HG02798 (cell line): ENCODE data around the gene H2AZ2.
"Not testable (repeated sequence)": the region's sequence is repeated elsewhere in the genome, so short reads cannot be mapped to it uniquely, and the experiment has no call there.

ENCODE experiments used
- ATAC-seq: cut with Tn5 transposase; IDR thresholded peaks from one replicate; pipeline ENCODE4 v1.9.1; 2021; ENCODE audit warnings: mild to moderate bottlenecking; ENCODE audit not compliant: unreplicated experiment, poor library complexity

H2AZ2 gene

GRCh38 chr7:44823255-44823781 is 24.6 kb downstream of the H2AZ2 start:
- ATAC-seq = no peak

- no peak for ATAC-seq
Observed at GRCh38 chr7:44819292-44819691, 28.6 kb downstream of the H2AZ2 start.

DNA sequence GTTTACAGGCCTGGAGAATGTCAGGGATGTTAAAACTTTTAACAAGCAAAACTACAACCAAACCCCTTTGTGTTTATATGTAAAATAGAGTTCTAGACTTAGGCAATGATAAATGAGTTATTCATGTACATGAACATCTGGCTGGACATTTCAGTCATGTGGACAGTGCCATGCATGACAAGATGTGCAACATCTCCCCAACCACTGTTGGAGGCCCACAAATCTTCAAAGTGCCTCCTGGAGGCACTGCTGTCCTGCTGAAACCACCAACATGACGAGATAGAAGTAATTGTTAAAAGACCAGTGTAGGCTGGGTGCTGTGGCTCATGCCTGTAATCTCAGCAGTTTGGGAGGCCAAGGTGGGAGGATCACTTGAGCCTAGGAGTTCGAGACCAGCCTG is 33.0 kb downstream of the H2AZ2 start:
- no peak for ATAC-seq

DNA sequence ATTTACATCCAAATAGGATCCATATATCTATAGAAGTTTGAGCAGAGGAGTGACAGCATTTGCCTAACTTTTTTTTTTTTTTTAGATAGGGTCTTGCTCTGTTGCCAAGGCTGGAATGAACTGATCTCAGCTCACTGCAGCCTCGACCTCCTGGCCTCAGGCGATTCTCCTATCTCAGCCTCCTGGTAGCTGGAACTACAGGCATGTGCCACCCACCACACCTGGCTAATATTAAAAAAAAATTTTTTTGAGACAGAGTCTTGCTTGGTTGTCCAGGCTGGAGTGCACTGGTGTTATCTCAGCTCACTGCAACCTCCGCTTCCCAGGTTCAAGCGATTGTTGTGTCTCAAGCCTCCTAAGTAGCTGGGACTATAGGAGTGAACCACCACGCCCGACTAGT is 36.3 kb downstream of the H2AZ2 start:
- ATAC-seq = no peak

- no peak for ATAC-seq
Observed at GRCh38 chr7:44811093-44811492, 36.8 kb downstream of the H2AZ2 start.

GRCh38 chr7:44808914-44809393 is 38.9 kb downstream of the H2AZ2 start:
- ATAC-seq = no peak

DNA sequence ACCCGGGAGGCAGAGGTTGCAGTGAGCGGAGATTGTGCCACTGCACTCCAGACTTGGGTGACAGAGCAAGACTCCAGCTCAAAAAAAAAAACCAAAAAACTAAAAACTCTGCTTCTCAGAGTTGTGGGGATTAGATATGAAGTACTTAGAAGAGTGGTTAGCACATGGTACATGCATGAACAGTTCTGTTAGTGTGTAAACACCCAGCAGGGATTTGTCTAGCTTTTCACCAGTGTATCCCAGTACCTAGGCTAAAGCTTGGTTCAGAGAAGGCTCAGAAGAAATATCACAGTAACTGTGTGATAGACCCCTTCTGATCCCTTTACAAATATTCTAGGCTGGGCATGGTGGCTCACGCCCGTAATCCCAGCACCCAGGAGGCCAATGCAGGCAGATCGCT is 41.9 kb downstream of the H2AZ2 start:
- no peak for ATAC-seq

DNA sequence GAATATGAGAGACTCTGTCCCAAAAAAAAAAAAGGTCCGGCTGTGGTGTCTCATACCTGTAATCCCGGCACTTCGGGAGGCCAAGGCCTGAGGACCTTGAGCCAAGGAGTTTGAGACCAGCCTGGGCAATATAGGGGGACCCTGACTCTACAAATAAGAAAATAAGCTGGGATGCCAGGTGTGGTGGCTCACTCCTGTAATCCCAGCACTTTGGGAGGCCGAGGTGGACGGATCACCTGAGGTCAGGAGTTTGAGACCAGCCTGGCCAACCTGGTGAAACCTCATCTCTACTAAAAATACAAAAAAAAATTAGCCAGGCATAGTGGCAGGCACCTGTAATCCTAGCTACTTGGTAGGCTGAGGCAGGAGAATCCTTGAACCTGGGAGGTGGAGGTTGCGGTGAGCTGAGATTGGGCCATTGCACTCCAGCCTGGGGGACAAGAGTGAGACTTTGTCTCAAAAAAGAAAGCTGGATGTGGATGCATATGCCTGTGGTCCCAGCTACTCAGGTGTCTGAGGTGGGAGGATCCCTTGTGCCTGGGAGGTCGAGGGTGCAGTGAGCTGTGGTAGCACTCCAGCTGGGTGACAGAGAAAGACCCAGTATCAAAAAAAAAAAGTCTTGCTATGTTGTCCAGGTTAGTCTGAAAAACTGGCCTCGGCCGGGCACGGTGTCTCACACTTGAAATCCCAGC is 43.9 kb downstream of the H2AZ2 start:
- ATAC-seq = not testable (repeated sequence)

DNA sequence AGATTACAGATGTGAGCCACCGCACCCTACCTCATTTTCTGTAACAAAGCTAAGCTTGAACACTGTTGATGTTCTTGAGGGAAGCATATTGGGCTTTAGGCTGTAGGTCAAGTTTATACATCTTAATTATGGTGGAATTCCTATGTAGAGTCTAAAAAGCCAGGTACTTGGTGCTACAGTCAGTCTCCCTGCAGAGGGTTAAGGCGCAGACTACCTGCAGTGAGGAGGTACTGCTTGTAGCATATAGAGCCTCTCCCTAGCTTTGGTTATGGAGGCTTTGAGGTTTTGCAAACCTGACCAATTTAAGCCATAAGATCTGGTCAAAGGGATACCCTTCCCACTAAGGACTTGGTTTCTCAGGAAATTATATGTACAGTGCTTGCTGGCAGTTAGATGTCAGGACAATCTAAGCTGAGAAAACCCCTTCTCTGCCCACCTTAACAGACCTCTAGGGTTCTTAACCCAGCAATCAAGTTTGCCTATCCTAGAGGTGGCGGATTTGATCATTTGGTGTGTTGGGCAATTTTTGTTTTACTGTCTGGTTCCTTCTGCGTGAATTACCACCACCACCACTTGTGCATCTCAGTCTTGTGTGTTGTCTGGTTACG is 45.4 kb downstream of the H2AZ2 start:
- ATAC-seq = no peak

GRCh38 chr7:44801890-44802289 is 46.0 kb downstream of the H2AZ2 start:
- no peak for ATAC-seq

- no peak for ATAC-seq
Observed at GRCh38 chr7:44799939-44800338, 47.9 kb downstream of the H2AZ2 start.

GRCh38 chr7:44798649-44799305 is 49.1 kb downstream of the H2AZ2 start:
- no peak for ATAC-seq

DNA sequence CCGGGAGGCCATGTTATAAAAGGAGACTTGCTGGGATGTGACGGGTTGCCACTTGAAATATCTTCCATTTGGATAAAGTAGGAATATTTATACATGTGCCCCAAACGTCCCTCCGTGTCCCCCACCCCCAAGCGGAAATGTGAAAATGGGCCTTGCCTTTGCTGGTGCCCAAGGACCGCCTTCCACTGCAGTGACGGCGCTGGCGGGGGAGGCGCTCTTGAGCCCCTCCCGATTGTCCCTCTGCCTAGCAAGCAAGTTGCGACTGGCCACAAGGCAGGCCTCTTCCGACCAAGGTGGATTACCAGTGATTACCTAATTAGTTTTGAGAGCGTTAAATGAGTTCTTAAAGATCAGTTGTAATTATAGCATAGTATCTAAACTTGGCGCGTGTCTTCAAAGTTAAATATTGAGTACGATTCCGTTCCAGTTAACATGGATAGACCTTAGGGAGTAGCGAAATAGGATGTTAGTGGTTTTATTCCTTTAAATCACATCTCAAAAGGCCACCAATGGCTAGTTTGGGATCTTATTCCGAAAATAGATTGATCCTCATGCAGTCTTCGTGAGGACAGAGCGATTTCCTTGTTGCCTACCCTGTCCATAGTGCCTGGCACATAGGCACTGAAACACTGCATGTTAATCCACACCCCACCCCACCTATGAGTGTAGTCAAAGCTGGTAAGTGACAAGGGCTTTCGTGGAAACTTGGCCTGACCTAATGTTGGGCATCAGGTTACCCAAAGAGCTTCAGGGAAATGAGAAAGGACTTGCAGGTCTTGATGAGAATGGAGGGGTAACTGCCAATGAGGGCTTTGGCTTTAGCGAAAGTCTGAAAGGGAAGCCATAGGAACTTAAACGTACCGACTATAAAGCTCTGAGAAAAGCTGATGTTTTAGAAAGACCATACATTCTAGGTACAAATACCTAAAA is 50.3 kb downstream of the H2AZ2 start:
- ATAC-seq = peak; percentile 47

DNA sequence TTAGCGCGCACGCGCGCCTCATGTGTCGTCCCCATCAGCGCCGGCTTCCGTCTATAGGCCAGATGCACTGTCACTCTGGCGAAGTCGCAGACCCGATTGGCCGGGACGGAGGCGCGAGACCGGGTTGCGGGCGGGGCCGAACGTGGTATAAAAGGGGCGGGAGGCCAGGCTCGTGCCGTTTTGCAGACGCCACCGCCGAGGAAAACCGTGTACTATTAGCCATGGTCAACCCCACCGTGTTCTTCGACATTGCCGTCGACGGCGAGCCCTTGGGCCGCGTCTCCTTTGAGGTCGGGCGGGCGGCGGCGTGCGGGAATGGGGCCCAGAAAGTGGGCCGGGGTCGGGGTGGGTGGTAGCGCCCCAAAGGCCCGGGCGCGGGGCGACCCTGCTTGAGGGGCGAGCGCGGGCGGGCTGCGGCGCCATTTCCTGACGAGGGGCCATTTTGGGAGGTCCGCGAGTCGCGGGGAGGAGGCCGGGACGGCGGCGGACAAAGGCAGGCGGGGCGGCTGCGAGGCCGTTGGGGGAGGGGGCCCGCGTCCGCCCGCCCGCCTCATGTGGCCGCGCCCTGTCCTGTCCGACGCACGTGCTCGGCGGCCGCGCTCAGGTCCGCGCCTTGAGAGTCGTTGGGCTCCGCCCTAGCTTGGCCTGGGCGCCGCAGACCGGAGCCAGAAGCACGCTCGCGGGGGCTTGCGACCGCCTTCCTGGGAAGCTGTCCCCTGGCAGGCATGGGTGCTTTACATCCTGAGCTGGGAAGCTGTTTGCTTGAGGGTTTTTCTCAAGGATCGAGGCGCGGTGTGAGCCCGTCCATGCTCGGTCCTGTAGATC is 51.2 kb downstream of the H2AZ2 start, which contains the start of gene PPIA:
Gene PPIA, plus strand, starts transcription at position 178 of the 825 bp plus-strand sequence. Its CDS starts 44 bp downstream, at position 222.
- ATAC-seq = peak; percentile 90

DNA sequence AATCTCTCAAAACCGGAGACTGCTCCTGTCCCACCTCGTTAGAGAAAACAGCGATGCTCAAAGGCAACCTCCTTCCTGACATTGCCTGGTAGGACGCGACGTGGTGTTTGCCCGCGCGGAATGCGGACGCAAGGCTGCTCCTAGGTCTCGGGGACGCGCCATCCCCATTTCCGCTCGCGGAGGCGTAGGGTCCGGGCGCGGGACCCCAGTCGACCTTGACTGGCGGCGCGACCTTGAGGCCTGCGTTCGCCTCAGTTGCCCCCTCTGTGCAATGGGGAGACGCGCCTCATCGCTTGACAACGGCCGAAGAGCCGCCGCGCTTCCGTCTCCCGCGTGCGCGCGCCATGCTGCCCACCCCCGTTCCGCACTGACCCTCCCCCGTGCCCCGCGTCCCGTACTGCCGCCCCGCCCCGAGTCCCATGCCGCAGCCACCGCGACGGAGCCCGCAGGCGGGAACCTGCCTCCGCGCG is 51.8 kb downstream of the H2AZ2 start:
- ATAC-seq = peak; percentile 25

- no peak for ATAC-seq
Observed at GRCh38 chr7:44794331-44794730, 53.6 kb downstream of the H2AZ2 start.

- ATAC-seq = no peak
Observed at GRCh38 chr7:44793919-44794318, 54.0 kb downstream of the H2AZ2 start.

DNA sequence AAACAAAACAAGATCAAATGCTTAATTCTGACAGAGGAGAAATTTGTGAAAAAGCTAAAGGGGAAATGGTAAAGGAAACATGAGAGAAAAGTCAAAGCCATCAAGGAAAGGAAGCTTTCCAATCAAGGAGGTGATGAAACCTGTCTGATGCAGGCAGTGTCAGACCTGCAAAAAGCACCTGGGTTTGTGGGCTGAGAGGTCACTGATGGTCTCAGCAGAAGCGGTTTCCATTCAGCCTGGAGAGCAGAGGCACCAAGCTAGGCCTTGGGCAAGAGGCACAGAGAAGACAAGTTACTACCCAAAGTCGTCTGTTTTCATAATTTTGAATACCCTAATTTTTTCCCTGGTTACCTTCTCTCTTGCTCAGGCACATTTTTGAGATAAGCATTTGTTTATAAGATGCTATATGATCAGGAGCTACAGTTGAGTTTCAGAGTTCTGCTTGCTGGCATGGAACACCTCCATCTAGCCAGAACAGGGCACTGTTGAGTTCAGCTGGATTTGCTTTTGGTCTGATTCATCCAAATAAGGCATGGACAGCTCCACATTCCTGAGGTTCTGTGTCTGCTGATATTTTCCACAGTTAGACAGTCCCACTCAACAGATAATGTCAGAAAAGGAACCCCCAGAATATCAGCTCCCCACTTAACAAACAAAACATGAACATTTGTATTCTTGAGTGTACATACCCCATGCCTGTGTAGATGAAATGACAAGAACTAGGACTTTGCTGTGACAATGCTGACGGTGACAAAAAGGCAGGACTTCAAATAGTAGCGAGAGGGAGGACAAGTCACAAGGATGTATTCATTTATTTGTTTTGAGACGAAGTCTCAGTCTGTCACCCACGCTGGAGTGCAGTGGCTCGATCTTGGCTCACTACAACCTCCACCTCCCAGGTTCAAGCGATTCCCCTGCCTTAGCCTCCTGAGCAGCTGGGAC is 56.3 kb downstream of the H2AZ2 start:
- no peak for ATAC-seq
